Inflammatory macrophage treated with lipopolysaccharide for 1 hour (primary cell): ENCODE data around the gene ZNF597.

Source experiments
- DNase-seq, 2 donors: peaks; one replicate each; pipeline ENCODE4 v3.0.0-alpha.2; 2020 to 2022

ZNF597 gene

GRCh38 chr16:3444032-3444388 lies 706 bp upstream of the ZNF597 start:
- DNase-seq, result peak; percentile 70 to 88

GRCh38 chr16:3439637-3440036 lies 3.7 kb downstream of the ZNF597 start:
- no peak for DNase-seq

- DNase-seq, result no peak
These were observed 8.9 kb downstream of the ZNF597 start for GRCh38 chr16:3434373-3434772.

- DNase-seq, result peak; percentile 23 to 29
These were observed 11.5 kb downstream of the ZNF597 start for GRCh38 chr16:3431779-3432219.

GRCh38 chr16:3413730-3414379 lies 29.4 kb downstream of the ZNF597 start:
- no peak for DNase-seq

GRCh38 chr16:3408561-3409197 lies 34.6 kb downstream of the ZNF597 start:
- no peak for DNase-seq

GRCh38 chr16:3401719-3402397 lies 41.4 kb downstream of the ZNF597 start:
- DNase-seq, result peak in 1 of 2 donors; percentile 16

- peak; percentile 98 to 99 for DNase-seq
These were observed 42.3 kb downstream of the ZNF597 start, which contains the start of the genes ZNF174 and ZSCAN32 for GRCh38 chr16:3400779-3401688. ZNF174 (plus strand) TSS chr16:3401215; CDS start chr16:3402005, 790 bp downstream. ZSCAN32 (minus strand) TSS chr16:3401004; CDS start chr16:3397557, 3,447 bp downstream.

- no peak for DNase-seq
These were observed 42.9 kb downstream of the ZNF597 start for GRCh38 chr16:3400446-3400778.

GRCh38 chr16:3389663-3390338 lies 53.5 kb downstream of the ZNF597 start:
- DNase-seq, result no peak

- DNase-seq, result no peak
These were observed 55.0 kb downstream of the ZNF597 start for GRCh38 chr16:3388325-3388724.

- DNase-seq, result no peak
These were observed 60.3 kb downstream of the ZNF597 start for GRCh38 chr16:3383045-3383448.
